ENCODE results near the gene DVL1. TPM values are rescaled to one million over a fixed set of nuclear protein-coding genes. Genes with fewer than 3 reads are reported as not detected.

DVL1 gene
- total and polyA plus RNA-seq, 2 of the 13 experiments (the other 11 are each of a cell fraction or from before 2014, with no cell fraction given), result 30.8 to 60.4 TPM

GRCh38 chr1:1305300-1306069 is 43.7 kb downstream of the DVL1 start (continued):
- TF ChIP-seq MATR3 (CRISPR knock-in tag; IDR thresholded peaks at IDR 0.05) (no peak), BRD4 (CRISPR knock-in tag; IDR thresholded peaks at IDR 0.05) (peak; percentile 23; the same call in 1 of the 2 replicates), NR1H2 (CRISPR knock-in tag; IDR thresholded peaks at IDR 0.05; ENCODE audit: borderline replicate concordance, low read depth) (no peak), NFATC3 (CRISPR knock-in tag; IDR thresholded peaks at IDR 0.05) (no peak), ZNF773 (CRISPR knock-in tag; IDR thresholded peaks at IDR 0.05; ENCODE audit: borderline replicate concordance) (no peak), ZNF781 (CRISPR knock-in tag; IDR thresholded peaks at IDR 0.05; ENCODE audit: borderline replicate concordance, not compliant biosample characterization) (no peak), ZNF251 (CRISPR knock-in tag; IDR thresholded peaks at IDR 0.05) (no peak), ZNF574 (CRISPR knock-in tag; IDR thresholded peaks at IDR 0.05) (no peak), MLX (CRISPR knock-in tag; IDR thresholded peaks at IDR 0.05) (no peak), TP53 (CRISPR knock-in tag; conservative IDR thresholded peaks at IDR 0.05) (no peak), DRAP1 (CRISPR knock-in tag; IDR thresholded peaks at IDR 0.05) (peak; percentile 13; the same call in 1 of the 2 replicates), ZNF343 (CRISPR knock-in tag; IDR thresholded peaks at IDR 0.05) (no peak), ZNF850 (CRISPR knock-in tag; conservative IDR thresholded peaks at IDR 0.05) (no peak), SP2 (CRISPR knock-in tag; IDR thresholded peaks at IDR 0.05) (no peak), ZNF512 (CRISPR knock-in tag; IDR thresholded peaks at IDR 0.05) (no peak), ADNP (CRISPR knock-in tag; IDR thresholded peaks at IDR 0.05) (no peak), THRA (CRISPR knock-in tag; IDR thresholded peaks at IDR 0.05; ENCODE audit: borderline replicate concordance) (no peak), REXO4 (CRISPR knock-in tag; IDR thresholded peaks at IDR 0.05; ENCODE audit: borderline replicate concordance) (no peak), PHF21A (CRISPR knock-in tag; IDR thresholded peaks at IDR 0.05) (peak; percentile 79), EED (CRISPR knock-in tag; IDR thresholded peaks at IDR 0.05) (peak; percentile 42; the same call in 1 of the 2 replicates), ZNF30 (CRISPR knock-in tag; IDR thresholded peaks at IDR 0.05) (no peak; the same call in 1 of the 2 replicates), TEF (CRISPR knock-in tag; IDR thresholded peaks at IDR 0.05) (no peak), PHF8 (CRISPR knock-in tag; IDR thresholded peaks at IDR 0.05) (no peak; the same call in 1 of the 2 replicates)

All from HepG2 (cell line).